ENCODE results near the gene PLEKHN1.

The PLEKHN1 gene

GRCh38 chr1:966135-966703 is at the start of gene PLEKHN1:
Gene PLEKHN1 (plus strand): TSS chr1:966482. CDS start chr1:966532, 50 bp downstream.
- H3K4me3 ChIP-seq (ENCODE audit: low read depth, low read length): peak within 1 kb of the TSS; percentile 42
- TF ChIP-seq POLR2A (IDR thresholded peaks at IDR 0.05; ENCODE audit: extremely low read depth, insufficient read length) (no peak), CTCF (IDR thresholded peaks at IDR 0.05; ENCODE audit: low read depth, low read length) (no peak), MYC (IDR thresholded peaks at IDR 0.05; ENCODE audit: low read depth, low read length) (no peak), MAX (IDR thresholded peaks at IDR 0.05; ENCODE audit: low read depth, low read length) (no peak)
- DNase-seq (ENCODE audit: low read depth): peak; percentile 63

- TF ChIP-seq CTCF (IDR thresholded peaks at IDR 0.05; ENCODE audit: low read depth, low read length) (no peak), POLR2A (IDR thresholded peaks at IDR 0.05; ENCODE audit: extremely low read depth, insufficient read length) (no peak), MYC (IDR thresholded peaks at IDR 0.05; ENCODE audit: low read depth, low read length) (no peak), MAX (IDR thresholded peaks at IDR 0.05; ENCODE audit: low read depth, low read length) (no peak)
These were observed 49.2 kb upstream of the PLEKHN1 start for GRCh38 chr1:917076-917459.

GRCh38 chr1:917466-918091 is 48.7 kb upstream of the PLEKHN1 start:
- no peak for TF ChIP-seq CTCF (IDR thresholded peaks at IDR 0.05; ENCODE audit: low read depth, low read length)
- TF ChIP-seq MAX (IDR thresholded peaks at IDR 0.05; ENCODE audit: low read depth, low read length): no peak
- no peak for TF ChIP-seq MYC (IDR thresholded peaks at IDR 0.05; ENCODE audit: low read depth, low read length)
- TF ChIP-seq POLR2A (IDR thresholded peaks at IDR 0.05; ENCODE audit: extremely low read depth, insufficient read length): no peak
- DNase-seq (ENCODE audit: low read depth): no peak
- H3K4me3 ChIP-seq (ENCODE audit: low read depth, low read length): no peak overlapping the region

More at GRCh38 chr1:917076-917459, 49.2 kb upstream of the PLEKHN1 start:
- no peak for DNase-seq (ENCODE audit: low read depth)
- H3K4me3 ChIP-seq (ENCODE audit: low read depth, low read length): no peak overlapping the region

- H3K4me3 ChIP-seq (ENCODE audit: low read depth, low read length): no peak overlapping the region
- DNase-seq (ENCODE audit: low read depth): no peak
- no peak for TF ChIP-seq MAX (IDR thresholded peaks at IDR 0.05; ENCODE audit: low read depth, low read length)
- TF ChIP-seq CTCF (IDR thresholded peaks at IDR 0.05; ENCODE audit: low read depth, low read length): no peak
- no peak for TF ChIP-seq POLR2A (IDR thresholded peaks at IDR 0.05; ENCODE audit: extremely low read depth, insufficient read length)
- TF ChIP-seq MYC (IDR thresholded peaks at IDR 0.05; ENCODE audit: low read depth, low read length): no peak
These were observed 47.9 kb upstream of the PLEKHN1 start for GRCh38 chr1:918353-918752.

GRCh38 chr1:918843-919242 is 47.4 kb upstream of the PLEKHN1 start:
- DNase-seq (ENCODE audit: low read depth): no peak
- TF ChIP-seq MAX (IDR thresholded peaks at IDR 0.05; ENCODE audit: low read depth, low read length): no peak
- no peak for TF ChIP-seq MYC (IDR thresholded peaks at IDR 0.05; ENCODE audit: low read depth, low read length)
- TF ChIP-seq POLR2A (IDR thresholded peaks at IDR 0.05; ENCODE audit: extremely low read depth, insufficient read length): no peak
- TF ChIP-seq CTCF (IDR thresholded peaks at IDR 0.05; ENCODE audit: low read depth, low read length): no peak
- H3K4me3 ChIP-seq (ENCODE audit: low read depth, low read length): no peak overlapping the region
